HEK293 (cell line): ENCODE measurements around the gene KDM2B.

ENCODE experiments used
- CTCF ChIA-PET: fragments of 350-600 bp; formaldehyde crosslinking; extraction: SDS; loops from one replicate; lab custom pipeline; 2021; ENCODE audit warnings: antibody characterized with exemption; lab: Yijun Ruan, JAX
- POLR2A ChIA-PET: fragments of 300-600 bp; formaldehyde crosslinking; extraction: SDS; loops from one replicate; lab custom pipeline; 2020; ENCODE audit warnings: antibody characterized with exemption, inconsistent platforms; lab: Yijun Ruan, JAX
- H3K27ac ChIP-seq: fragments of 200-500 bp; sonication (Bioruptor generic); 2 replicates; pipeline ENCODE4 v1.5.1; 2014; ENCODE audit warnings: low read depth, low read length, control low read depth, inconsistent platforms; ENCODE audit errors: extremely low read depth
- H3K36me3 ChIP-seq, 2 experiments: fragments of 200-500 bp in 1 of 2; sonication (Bioruptor generic) in 1 of 2; 1 replicate in 1 of 2; 2 replicates in 1 of 2; pipeline ENCODE4 v1.5.1; 2014 to 2017; ENCODE audit warnings: inconsistent platforms in 2 of 2, low read length in 2 of 2; ENCODE audit not compliant: control insufficient read depth in 2 of 2, insufficient read depth in 1 of 2
- H3K4me1 ChIP-seq: fragments of 200-500 bp; sonication (Bioruptor generic); 2 replicates; pipeline ENCODE4 v1.5.1; 2014; ENCODE audit warnings: mild to moderate bottlenecking, low read length, inconsistent platforms; ENCODE audit not compliant: control insufficient read depth, insufficient read depth
- H3K4me3 ChIP-seq: 2 replicates; pipeline ENCODE4 v1.5.1; 2011; ENCODE audit warnings: low read depth, mild to moderate bottlenecking, control low read depth, low read length, moderate library complexity
- H3K9me3 ChIP-seq: fragments of 200-500 bp; sonication (Bioruptor generic); 2 replicates; pipeline ENCODE4 v1.5.1; 2014; ENCODE audit warnings: low read depth, low read length, inconsistent platforms; ENCODE audit not compliant: control insufficient read depth, insufficient read depth
- EGR2 ChIP-seq: fragments of 450-650 bp; formaldehyde crosslinking; IDR thresholded peaks from 2 replicates; pipeline ENCODE4 v1.5.1; 2016; ENCODE audit warnings: low read depth, missing biosample characterization, missing genetic modification characterization
- IKZF3 ChIP-seq: fragments of 450-650 bp; IDR thresholded peaks from 2 replicates; pipeline ENCODE4 v1.5.0; 2018; ENCODE audit warnings: missing biosample characterization, mild to moderate bottlenecking, missing genetic modification characterization, moderate library complexity
- MYNN ChIP-seq: fragments of 450-650 bp; formaldehyde crosslinking; IDR thresholded peaks from 2 replicates; pipeline ENCODE4 v1.5.1; 2016; ENCODE audit warnings: missing biosample characterization, missing genetic modification characterization, borderline replicate concordance
- ZBTB17 ChIP-seq: fragments of 450-650 bp; formaldehyde crosslinking; IDR thresholded peaks from 2 replicates; pipeline ENCODE4 v1.5.1; 2016; ENCODE audit warnings: missing biosample characterization, missing genetic modification characterization
- ZIC2 ChIP-seq: fragments of 450-650 bp; formaldehyde crosslinking; IDR thresholded peaks from 2 replicates; pipeline ENCODE4 v1.5.1; 2016; ENCODE audit warnings: missing biosample characterization, missing genetic modification characterization
- ZNF112 ChIP-seq: fragments of 450-650 bp; formaldehyde crosslinking; IDR thresholded peaks from 2 replicates; pipeline ENCODE4 v1.5.0; 2017; ENCODE audit warnings: missing biosample characterization, missing genetic modification characterization
- ZNF184 ChIP-seq: fragments of 450-650 bp; IDR thresholded peaks from 2 replicates; pipeline ENCODE4 v1.5.1; 2018; ENCODE audit warnings: missing biosample characterization, mild to moderate bottlenecking, missing genetic modification characterization
- ZNF19 ChIP-seq: fragments of 450-650 bp; formaldehyde crosslinking; IDR thresholded peaks from 2 replicates; pipeline ENCODE4; 2016; ENCODE audit warnings: missing biosample characterization, missing genetic modification characterization, low read depth
- ZNF2 ChIP-seq: fragments of 450-650 bp; formaldehyde crosslinking; IDR thresholded peaks from 2 replicates; pipeline ENCODE4 v1.5.1; 2016; ENCODE audit warnings: missing biosample characterization, missing genetic modification characterization
- ZNF23 ChIP-seq: fragments of 450-650 bp; formaldehyde crosslinking; IDR thresholded peaks from 2 replicates; pipeline ENCODE4 v1.5.1; 2016; ENCODE audit warnings: missing biosample characterization, missing genetic modification characterization, borderline replicate concordance
- ZNF335 ChIP-seq: fragments of 450-650 bp; formaldehyde crosslinking; conservative IDR thresholded peaks from 2 replicates; pipeline ENCODE4 v1.5.1; 2016; ENCODE audit warnings: missing biosample characterization, missing genetic modification characterization
- ZNF350 ChIP-seq: fragments of 450-650 bp; formaldehyde crosslinking; IDR thresholded peaks from 2 replicates; pipeline ENCODE4 v1.5.0; 2017; ENCODE audit warnings: missing biosample characterization, mild to moderate bottlenecking, missing genetic modification characterization
- ZNF354C ChIP-seq: fragments of 450-650 bp; formaldehyde crosslinking; IDR thresholded peaks from 2 replicates; pipeline ENCODE4 v1.5.1; 2016; ENCODE audit warnings: missing biosample characterization, missing genetic modification characterization, low read depth, borderline replicate concordance
- ZNF473 ChIP-seq: fragments of 450-650 bp; formaldehyde crosslinking; IDR thresholded peaks from 2 replicates; pipeline ENCODE4 v1.5.1; 2017; ENCODE audit warnings: missing biosample characterization, missing genetic modification characterization
- ZNF48 ChIP-seq: fragments of 450-650 bp; formaldehyde crosslinking; IDR thresholded peaks from 2 replicates; pipeline ENCODE4 v1.5.1; 2016; ENCODE audit warnings: missing biosample characterization, missing genetic modification characterization
- ZNF654 ChIP-seq: fragments of 450-650 bp; formaldehyde crosslinking; IDR thresholded peaks from 2 replicates; pipeline ENCODE4 v1.5.1; 2016; ENCODE audit warnings: low read depth, missing biosample characterization, missing genetic modification characterization
- ZNF76 ChIP-seq: fragments of 450-650 bp; formaldehyde crosslinking; IDR thresholded peaks from 2 replicates; pipeline ENCODE4; 2016; ENCODE audit warnings: low read depth, missing biosample characterization, missing genetic modification characterization, borderline replicate concordance
- ZNF777 ChIP-seq: fragments of 450-650 bp; formaldehyde crosslinking; IDR thresholded peaks from 2 replicates; pipeline ENCODE4 v1.5.1; 2017; ENCODE audit warnings: missing biosample characterization, missing genetic modification characterization, borderline replicate concordance
- TF ChIP-seq, protein P1 (sequence below): fragments of 450-650 bp; formaldehyde crosslinking; IDR thresholded peaks from 2 replicates; pipeline ENCODE4 v1.5.1; 2016; ENCODE audit warnings: missing biosample characterization, missing genetic modification characterization
- TF ChIP-seq, protein P2 (sequence below): fragments of 450-650 bp; formaldehyde crosslinking; IDR thresholded peaks from 2 replicates; pipeline ENCODE4 v1.5.0; 2017; ENCODE audit warnings: missing biosample characterization, missing genetic modification characterization, borderline replicate concordance
- TF ChIP-seq, protein P3 (sequence below): fragments of 450-650 bp; formaldehyde crosslinking; IDR thresholded peaks from 2 replicates; pipeline ENCODE4 v1.5.1; 2016; ENCODE audit warnings: missing biosample characterization, missing genetic modification characterization
- TF ChIP-seq, protein P4 (sequence below): fragments of 450-650 bp; formaldehyde crosslinking; IDR thresholded peaks from 2 replicates; pipeline ENCODE4 v1.5.1; 2016; ENCODE audit warnings: missing biosample characterization, missing genetic modification characterization
- TF ChIP-seq, protein P5 (sequence below): fragments of 450-650 bp; formaldehyde crosslinking; IDR thresholded peaks from 2 replicates; pipeline ENCODE4 v1.5.1; 2017; ENCODE audit warnings: missing biosample characterization, missing genetic modification characterization

The KDM2B gene

DNA sequence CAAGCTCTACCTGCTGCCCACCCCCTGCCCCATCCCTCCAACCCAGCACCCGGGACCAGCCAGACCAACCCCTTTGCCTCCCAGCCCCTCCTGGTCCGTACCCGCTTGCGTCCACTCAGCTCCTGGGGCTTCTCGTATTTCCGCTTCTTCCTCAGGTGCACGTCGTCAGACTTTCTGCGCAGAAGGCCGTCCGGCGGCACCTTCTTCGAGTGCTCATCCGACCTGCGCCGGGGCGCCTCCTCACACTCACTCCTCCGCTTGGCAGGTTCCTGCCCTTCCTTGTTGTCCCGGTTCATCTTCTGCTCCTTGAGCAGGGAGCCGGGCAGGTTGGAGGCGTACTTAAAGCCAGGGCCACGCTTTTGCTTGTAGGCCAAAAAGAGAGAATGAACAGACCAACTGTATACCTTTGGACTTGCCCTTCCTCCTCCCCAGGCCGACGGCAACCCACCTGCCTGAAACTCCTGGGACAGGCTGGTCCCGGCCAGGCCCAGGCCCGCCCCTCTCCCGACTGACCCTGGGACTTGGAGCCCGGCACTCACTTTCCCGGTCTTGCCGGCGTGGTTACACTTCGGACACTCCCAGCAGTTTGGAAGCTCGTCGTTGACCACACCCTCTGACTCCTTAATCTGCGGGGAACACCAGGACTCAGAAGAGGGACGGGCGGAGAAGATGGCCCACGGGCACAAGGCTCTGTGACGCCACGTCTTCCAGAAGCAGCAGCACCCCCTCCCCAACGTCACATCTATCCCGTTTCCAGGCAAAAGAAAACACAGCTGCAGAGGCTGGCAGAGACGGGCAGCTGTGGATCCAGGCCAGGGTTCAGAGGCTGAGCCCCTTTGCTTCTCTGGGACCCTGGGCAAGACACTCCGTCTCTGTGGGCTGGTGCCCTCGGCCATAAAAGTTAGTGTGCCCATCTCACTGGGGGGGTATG, 136.6 kb downstream of the KDM2B start:
- no peak overlapping the region for H3K27ac ChIP-seq
- H3K9me3 ChIP-seq: no peaks in the 10 kb centered on the region
- no peaks in the 10 kb centered on the region for H3K4me1 ChIP-seq
- POLR2A ChIA-PET: no interaction called here
- H3K4me3 ChIP-seq: no peak overlapping the region
- CTCF ChIA-PET: interaction anchor here (0.6 to 4.6 kb wide), 19 partner anchors 7 to 1069 kb away, joined by 3 to 58 read pairs (median 6); no protein-coding TSS in a partner anchor
- no peak for TF ChIP-seq ZNF354C (tag by site-specific recombination)
- no peak for TF ChIP-seq ZNF777 (tag by site-specific recombination)
- no peak for TF ChIP-seq ZNF335 (tag by site-specific recombination)
- TF ChIP-seq, protein P1, sequence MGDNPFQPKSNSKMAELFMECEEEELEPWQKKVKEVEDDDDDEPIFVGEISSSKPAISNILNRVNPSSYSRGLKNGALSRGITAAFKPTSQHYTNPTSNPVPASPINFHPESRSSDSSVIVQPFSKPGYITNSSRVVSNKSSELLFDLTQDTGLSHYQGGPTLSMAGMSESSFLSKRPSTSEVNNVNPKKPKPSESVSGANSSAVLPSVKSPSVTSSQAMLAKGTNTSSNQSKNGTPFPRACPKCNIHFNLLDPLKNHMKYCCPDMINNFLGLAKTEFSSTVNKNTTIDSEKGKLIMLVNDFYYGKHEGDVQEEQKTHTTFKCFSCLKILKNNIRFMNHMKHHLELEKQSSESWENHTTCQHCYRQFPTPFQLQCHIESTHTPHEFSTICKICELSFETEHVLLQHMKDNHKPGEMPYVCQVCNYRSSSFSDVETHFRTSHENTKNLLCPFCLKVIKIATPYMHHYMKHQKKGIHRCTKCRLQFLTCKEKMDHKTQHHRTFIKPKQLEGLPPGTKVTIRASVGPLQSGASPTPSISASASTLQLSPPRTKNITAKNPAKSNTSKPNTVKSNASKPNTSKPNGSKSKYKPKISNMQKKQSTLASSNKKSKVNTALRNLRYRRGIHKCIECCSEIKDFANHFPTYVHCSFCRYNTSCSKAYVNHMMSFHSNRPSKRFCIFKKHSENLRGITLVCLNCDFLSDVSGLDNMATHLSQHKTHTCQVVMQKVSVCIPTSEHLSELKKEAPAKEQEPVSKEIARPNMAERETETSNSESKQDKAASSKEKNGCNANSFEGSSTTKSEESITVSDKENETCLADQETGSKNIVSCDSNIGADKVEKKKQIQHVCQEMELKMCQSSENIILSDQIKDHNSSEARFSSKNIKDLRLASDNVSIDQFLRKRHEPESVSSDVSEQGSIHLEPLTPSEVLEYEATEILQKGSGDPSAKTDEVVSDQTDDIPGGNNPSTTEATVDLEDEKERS: no peak
- TF ChIP-seq, all 188 proteins: peak for 0
- H3K36me3 ChIP-seq: peaks cover 14 to 54% of the 10 kb centered on the region in 2 experiments; a peak in 2 of 3 replicates

DNA sequence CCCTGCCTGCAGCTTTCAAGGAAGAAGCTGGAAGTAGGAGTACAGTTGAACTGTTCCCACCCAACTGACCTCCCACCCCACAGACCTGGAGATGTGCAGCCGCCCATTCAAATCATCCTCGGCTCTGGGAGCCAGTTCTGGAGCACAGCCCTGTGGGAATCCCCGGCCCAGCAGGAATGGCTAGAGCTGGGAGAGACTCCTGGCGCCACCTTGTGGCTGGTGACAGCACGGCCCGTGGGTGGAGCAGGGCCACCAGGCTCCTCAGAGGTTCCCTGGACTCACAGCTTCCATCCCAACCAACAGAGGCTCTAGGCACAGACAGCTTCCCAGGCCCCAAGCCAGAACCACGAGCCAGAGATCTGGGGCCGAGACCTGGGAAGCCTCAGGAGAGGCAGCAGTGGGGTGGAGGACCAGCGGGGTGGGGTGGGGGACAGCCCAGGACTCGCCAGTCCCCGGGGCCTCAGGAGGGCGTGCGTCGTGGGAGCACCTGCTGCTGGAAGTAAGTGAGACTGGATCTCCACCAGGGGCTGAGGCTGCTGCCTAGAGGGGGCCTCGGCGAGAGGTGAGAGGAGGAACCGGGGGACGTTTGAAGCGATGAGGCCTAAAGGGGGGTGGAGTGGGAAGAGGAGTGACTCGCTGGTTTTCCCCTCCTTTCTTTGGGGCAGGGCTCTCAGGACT, 137.5 kb downstream of the KDM2B start:
- CTCF ChIA-PET: interaction anchor here (0.6 to 4.6 kb wide), 32 partner anchors 8 to 1068 kb away, joined by 3 to 58 read pairs (median 5); no protein-coding TSS in a partner anchor
- Histone ChIP-seq H3K27ac (no peak overlapping the region), H3K4me3 (no peak overlapping the region), H3K36me3 (peaks cover 14 to 62% of the 10 kb centered on the region in 2 experiments; a peak in 2 of 3 replicates), H3K9me3 (no peaks in the 10 kb centered on the region), H3K4me1 (no peaks in the 10 kb centered on the region)
- POLR2A ChIA-PET: interaction anchor here (0.5 to 1.1 kb wide), 4 partner anchors 23 to 957 kb away, joined by 3 to 5 read pairs (median 3); partner anchors contain the start of gene ANAPC5
- TF ChIP-seq ZBTB17 (tag by site-specific recombination): peak; percentile 58
- no peak for TF ChIP-seq MYNN (tag by site-specific recombination)
- TF ChIP-seq, protein P2, sequence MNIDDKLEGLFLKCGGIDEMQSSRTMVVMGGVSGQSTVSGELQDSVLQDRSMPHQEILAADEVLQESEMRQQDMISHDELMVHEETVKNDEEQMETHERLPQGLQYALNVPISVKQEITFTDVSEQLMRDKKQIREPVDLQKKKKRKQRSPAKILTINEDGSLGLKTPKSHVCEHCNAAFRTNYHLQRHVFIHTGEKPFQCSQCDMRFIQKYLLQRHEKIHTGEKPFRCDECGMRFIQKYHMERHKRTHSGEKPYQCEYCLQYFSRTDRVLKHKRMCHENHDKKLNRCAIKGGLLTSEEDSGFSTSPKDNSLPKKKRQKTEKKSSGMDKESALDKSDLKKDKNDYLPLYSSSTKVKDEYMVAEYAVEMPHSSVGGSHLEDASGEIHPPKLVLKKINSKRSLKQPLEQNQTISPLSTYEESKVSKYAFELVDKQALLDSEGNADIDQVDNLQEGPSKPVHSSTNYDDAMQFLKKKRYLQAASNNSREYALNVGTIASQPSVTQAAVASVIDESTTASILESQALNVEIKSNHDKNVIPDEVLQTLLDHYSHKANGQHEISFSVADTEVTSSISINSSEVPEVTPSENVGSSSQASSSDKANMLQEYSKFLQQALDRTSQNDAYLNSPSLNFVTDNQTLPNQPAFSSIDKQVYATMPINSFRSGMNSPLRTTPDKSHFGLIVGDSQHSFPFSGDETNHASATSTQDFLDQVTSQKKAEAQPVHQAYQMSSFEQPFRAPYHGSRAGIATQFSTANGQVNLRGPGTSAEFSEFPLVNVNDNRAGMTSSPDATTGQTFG (tag by site-specific recombination): no peak
- TF ChIP-seq ZNF654 (tag by site-specific recombination): peak; percentile 88
- no peak for TF ChIP-seq ZNF112
- TF ChIP-seq, protein P3, sequence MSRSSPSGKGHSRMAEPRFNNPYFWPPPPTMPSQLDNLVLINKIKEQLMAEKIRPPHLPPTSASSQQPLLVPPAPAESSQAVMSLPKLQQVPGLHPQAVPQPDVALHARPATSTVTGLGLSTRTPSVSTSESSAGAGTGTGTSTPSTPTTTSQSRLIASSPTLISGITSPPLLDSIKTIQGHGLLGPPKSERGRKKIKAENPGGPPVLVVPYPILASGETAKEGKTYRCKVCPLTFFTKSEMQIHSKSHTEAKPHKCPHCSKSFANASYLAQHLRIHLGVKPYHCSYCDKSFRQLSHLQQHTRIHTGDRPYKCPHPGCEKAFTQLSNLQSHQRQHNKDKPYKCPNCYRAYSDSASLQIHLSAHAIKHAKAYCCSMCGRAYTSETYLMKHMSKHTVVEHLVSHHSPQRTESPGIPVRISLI (tag by site-specific recombination): no peak
- peak; percentile 62; the same call in 1 of the 2 replicates for TF ChIP-seq ZNF2 (tag by site-specific recombination)
- TF ChIP-seq ZNF23 (tag by site-specific recombination): no peak
- TF ChIP-seq EGR2 (tag by site-specific recombination): peak; percentile 47
- no peak for TF ChIP-seq ZNF184
- TF ChIP-seq ZNF350: no peak
- TF ChIP-seq, protein P4, sequence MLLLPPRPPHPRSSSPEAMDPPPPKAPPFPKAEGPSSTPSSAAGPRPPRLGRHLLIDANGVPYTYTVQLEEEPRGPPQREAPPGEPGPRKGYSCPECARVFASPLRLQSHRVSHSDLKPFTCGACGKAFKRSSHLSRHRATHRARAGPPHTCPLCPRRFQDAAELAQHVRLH: no peak
- TF ChIP-seq ZIC2: peak; percentile 70
- no peak for TF ChIP-seq ZNF473 (tag by site-specific recombination)
- TF ChIP-seq ZNF48 (tag by site-specific recombination): no peak
- TF ChIP-seq ZNF19 (tag by site-specific recombination): no peak
- TF ChIP-seq, protein P5, sequence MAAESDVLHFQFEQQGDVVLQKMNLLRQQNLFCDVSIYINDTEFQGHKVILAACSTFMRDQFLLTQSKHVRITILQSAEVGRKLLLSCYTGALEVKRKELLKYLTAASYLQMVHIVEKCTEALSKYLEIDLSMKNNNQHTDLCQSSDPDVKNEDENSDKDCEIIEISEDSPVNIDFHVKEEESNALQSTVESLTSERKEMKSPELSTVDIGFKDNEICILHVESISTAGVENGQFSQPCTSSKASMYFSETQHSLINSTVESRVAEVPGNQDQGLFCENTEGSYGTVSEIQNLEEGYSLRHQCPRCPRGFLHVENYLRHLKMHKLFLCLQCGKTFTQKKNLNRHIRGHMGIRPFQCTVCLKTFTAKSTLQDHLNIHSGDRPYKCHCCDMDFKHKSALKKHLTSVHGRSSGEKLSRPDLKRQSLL (tag by site-specific recombination): peak; percentile 76
- TF ChIP-seq IKZF3 (tag by site-specific recombination): peak; percentile 85
- TF ChIP-seq ZNF76 (tag by site-specific recombination): peak; percentile 34; the same call in 1 of the 2 replicates
